Fibroblast of the aortic adventitia (primary cell): ENCODE measurements around the gene PAFAH1B2. TPM values are rescaled to one million over a fixed set of nuclear protein-coding genes. Genes with fewer than 3 reads are reported as not detected.

ENCODE experiments used
- DNase-seq: peaks from one replicate; pipeline ENCODE4 v3.0.0-alpha.2; 2010; ENCODE audit warnings: low read depth
- H3K4me3 ChIP-seq: 2 replicates; pipeline ENCODE4 v1.5.1; 2011; ENCODE audit warnings: low read depth, mild to moderate bottlenecking, control low read depth, low read length, moderate library complexity
- CTCF ChIP-seq: IDR thresholded peaks from 2 replicates; pipeline ENCODE4 v1.5.1; 2011; ENCODE audit warnings: mild to moderate bottlenecking, low read length, control low read depth, inconsistent platforms; ENCODE audit not compliant: insufficient read depth
- total RNA-seq: library from RNA; depleted of rRNA; stranded (reverse); fragments of >200 nt; gene quantifications from 2 replicates; pipeline ENCODE4 v1.2.3, GENCODE V29; 2012; ENCODE audit warnings: low replicate concordance

PAFAH1B2 gene
- total RNA-seq, 1 donor = 161 TPM

GRCh38 chr11:117199053-117199915, 55.2 kb downstream of the PAFAH1B2 start, which contains the start of gene TAGLN:
Gene TAGLN, plus strand, starts transcription at chr11:117199370. Its CDS starts 3,644 bp downstream, at chr11:117203014.
- TF ChIP-seq CTCF = no peak
- DNase-seq = peak; percentile 92
- peak within 1 kb of the TSS; percentile 72 for H3K4me3 ChIP-seq

DNA sequence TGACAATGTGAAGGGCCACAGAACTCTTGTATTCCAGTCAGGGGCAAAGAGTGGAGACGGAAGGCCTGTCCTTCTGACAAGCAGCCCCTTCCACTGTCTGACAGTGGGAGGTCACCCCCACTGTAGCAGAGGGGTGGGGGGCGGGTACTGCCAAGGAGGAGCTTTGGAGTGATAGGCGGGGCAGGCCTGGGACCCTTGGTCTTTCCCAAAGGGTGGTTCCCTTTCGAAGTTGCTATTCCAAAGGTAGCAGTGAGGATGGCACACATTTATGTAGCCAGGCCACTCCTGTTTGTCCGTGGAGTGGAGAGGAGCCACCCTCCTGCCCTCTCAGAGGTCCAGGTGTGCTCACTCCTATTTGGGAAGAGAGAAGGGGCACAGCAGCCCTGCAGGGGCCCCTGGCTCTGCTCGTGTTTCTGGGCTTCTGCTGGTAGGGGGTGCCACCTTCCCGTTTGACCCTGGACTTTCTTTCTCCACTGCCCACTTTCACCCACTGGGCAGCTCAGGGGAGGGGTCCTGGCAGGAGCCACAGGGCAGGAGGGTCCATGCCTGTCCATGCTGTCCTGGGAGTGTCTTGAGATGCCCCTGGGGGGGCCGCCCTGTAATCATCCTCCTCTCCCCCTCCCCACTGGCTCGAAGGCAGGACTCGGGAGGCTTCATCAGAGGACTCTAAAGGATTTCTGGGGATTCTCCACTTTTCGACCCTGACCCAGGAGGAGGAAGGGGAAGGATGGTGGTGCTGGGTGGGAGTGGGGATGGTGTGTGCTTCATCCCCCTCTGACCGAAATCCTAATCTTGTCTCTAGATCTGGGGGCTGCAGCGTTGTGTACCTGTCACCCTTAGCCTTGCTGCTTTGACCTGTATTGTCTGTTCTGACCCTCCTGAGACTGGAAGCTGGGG, 56.1 kb downstream of the PAFAH1B2 start:
- DNase-seq = no peak
- peak overlapping the region; percentile 72 for H3K4me3 ChIP-seq
- TF ChIP-seq CTCF = no peak

DNA sequence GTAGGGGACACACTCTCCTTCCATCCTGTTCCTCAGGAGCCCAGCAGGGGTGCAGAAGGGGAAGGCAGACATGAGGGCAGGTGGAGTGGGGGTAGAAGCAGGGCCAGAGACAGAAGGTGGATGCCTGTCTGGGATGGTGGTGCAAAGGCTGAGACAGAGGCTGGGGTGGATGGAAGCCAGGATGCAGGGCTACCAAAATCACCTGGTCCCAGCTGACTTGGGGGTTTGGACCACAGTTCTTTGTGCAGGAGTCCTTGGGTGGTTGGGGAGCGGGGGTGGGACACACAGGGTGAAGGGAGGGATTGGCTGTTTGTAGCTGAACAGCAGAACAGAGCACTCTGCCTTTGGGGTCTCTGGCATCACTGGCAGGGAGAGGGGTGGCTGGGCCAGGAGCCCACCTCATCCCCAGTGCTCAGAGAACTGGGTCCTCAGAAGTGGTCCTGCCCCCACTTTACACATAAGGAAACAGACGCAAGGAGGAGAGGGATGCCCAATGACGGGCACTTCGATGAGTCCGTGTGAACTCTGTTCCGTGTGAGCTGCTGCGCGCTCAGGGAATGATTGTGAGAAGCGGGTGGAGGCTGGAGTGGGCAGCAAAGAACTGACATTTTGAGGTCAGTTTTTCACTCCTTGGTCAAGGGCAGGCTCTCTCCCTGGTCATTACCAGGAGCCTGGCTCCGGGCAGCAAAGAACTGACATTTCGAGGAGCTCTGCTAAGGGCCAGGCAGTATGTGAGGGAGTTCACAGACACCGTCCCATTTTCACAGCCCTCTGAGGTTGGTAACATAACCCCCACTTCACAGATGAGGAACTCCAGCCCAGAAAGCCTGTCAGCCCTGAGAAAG, 56.9 kb downstream of the PAFAH1B2 start:
- no peak for DNase-seq
- TF ChIP-seq CTCF = peak; percentile 29
- H3K4me3 ChIP-seq = peak overlapping the region; percentile 72

- TF ChIP-seq CTCF = no peak
- DNase-seq = peak; percentile 44
- H3K4me3 ChIP-seq = peak overlapping the region; percentile 72
Observed at GRCh38 chr11:117201658-117202305, 57.7 kb downstream of the PAFAH1B2 start.

DNA sequence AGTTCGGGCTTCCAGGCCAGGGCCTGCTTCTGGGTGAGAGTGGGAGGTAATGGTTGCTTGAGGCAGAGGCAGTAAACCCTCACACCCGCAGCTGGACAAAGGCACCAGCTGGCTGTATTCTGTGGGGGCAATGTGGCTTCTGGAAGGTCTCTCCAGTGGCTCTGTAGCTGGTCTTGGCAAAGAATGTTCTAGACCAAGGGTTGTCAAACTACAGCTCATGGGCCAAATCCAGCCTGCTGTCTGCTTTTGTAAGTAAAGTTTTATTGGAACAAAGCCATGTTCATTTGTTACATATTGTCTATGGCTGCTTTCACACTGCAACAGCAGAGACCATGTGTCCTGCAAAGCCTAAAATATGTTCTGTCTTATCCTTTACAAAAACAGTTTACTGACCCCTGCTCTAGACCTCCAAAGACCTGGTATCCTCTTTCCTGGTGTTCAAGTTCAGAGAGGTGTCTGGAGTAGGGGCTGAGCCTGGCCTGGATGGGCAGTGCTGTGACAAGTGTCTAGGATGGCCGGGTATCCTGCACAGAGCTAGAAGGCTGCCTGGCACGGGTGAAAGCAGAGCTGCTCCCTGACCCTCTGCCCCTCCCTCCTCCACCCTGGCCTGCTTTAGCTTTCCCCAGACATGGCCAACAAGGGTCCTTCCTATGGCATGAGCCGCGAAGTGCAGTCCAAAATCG, 58.4 kb downstream of the PAFAH1B2 start:
- peak overlapping the region; percentile 72 for H3K4me3 ChIP-seq
- TF ChIP-seq CTCF = no peak
- DNase-seq = peak; percentile 48
